ENCODE measurements around the gene LRMDA. TPM values are rescaled to one million over a fixed set of nuclear protein-coding genes. Genes with fewer than 3 reads are reported as not detected.

LRMDA gene
- total and polyA plus RNA-seq, 2 donors (not counting 3 experiments of a cell fraction or from before 2014, with no cell fraction given): 9.7 to 18.0 TPM

GRCh38 chr10:75582102-75582501 lies 150.7 kb downstream of the LRMDA start:
- dilution Hi-C loops (cut with MboI; ENCODE audit: extremely low pct_ligation_motif_present, low sequenced_read_pairs): no loop called here
- Histone ChIP-seq H3K9ac (replicated peaks; ENCODE audit: extremely low read depth, insufficient read depth, low read length) (no peak overlapping the region), H3K9me1 (replicated peaks; ENCODE audit: control insufficient read depth, extremely low read depth, insufficient read depth, low read length) (no peaks in the 10 kb centered on the region)

More at GRCh38 chr10:75582102-75582501, 150.7 kb downstream of the LRMDA start:
- no peak for TF ChIP-seq GATA2 (IDR thresholded peaks at IDR 0.05; ENCODE audit: insufficient read depth, insufficient read length, low read depth, low read length)
- no peak for TF ChIP-seq FOS (IDR thresholded peaks at IDR 0.05; ENCODE audit: borderline replicate concordance, insufficient read depth, low read length)
- no peak for TF ChIP-seq JUN (IDR thresholded peaks at IDR 0.05; ENCODE audit: borderline replicate concordance, insufficient read depth, insufficient read length, low read depth)
- no peak for TF ChIP-seq EZH2 (IDR thresholded peaks at IDR 0.05; ENCODE audit: borderline replicate concordance, low read depth, low read length, severe bottlenecking)
- no peak for TF ChIP-seq POLR2AphosphoS5 (IDR thresholded peaks at IDR 0.05; ENCODE audit: insufficient read depth, low read depth, low read length)
- TF ChIP-seq CTCF (IDR thresholded peaks at IDR 0.05; ENCODE audit: extremely low read depth in 1 of 2, insufficient read depth in 1 of 2, low read depth in 1 of 2, low read length in 2 of 2): no peak
- no peak for TF ChIP-seq POLR2A (IDR thresholded peaks at IDR 0.05; ENCODE audit: low read depth, low read length)
- no peak for TF ChIP-seq MAX (IDR thresholded peaks at IDR 0.05; ENCODE audit: insufficient read depth, insufficient read length)
- no peak for TF ChIP-seq MYC (IDR thresholded peaks at IDR 0.05; ENCODE audit: low read depth, low read length)
- no peaks in the 10 kb centered on the region for H3K79me2 ChIP-seq (ENCODE audit: control insufficient read depth, insufficient read depth, low read length)
- H3K4me1 ChIP-seq (ENCODE audit: control insufficient read depth, extremely low read depth, insufficient read depth, low read length): no peaks in the 10 kb centered on the region
- CTCF ChIA-PET: no interaction called here
- no peaks in the 10 kb centered on the region for H3K9me3 ChIP-seq (replicated peaks; ENCODE audit: control insufficient read depth, insufficient read depth, low read length)
- no peaks in the 10 kb centered on the region for H3K27me3 ChIP-seq (ENCODE audit: control insufficient read depth in 2 of 2, insufficient read depth in 2 of 2, low read length in 2 of 2)
- no peak overlapping the region for H3K4me3 ChIP-seq (replicated peaks in 1 of 3; ENCODE audit: insufficient read depth in 1 of 3, low read depth in 1 of 3, low read length in 3 of 3)
- H4K20me1 ChIP-seq (replicated peaks; ENCODE audit: control insufficient read depth, extremely low read depth, insufficient read depth, low read length): no peaks in the 10 kb centered on the region
- intact Hi-C loops (cut with micrococcal nuclease): no loop called here
- H3K36me3 ChIP-seq (ENCODE audit: control insufficient read depth in 2 of 2, extremely low read depth in 1 of 2, insufficient read depth in 2 of 2, low read length in 2 of 2): no peaks in the 10 kb centered on the region
- POLR2A ChIA-PET: no interaction called here
- H3K4me2 ChIP-seq (ENCODE audit: insufficient read depth, low read length): no peak overlapping the region
- DNase-seq (ENCODE audit: low read depth, low spot score) (no peak), FAIRE-seq (no peak)
- BruUV-seq (replicated peaks): no TSS peak
- no peak overlapping the region for H2AFZ ChIP-seq (ENCODE audit: low read depth, low read length)
- H3K27ac ChIP-seq (ENCODE audit: insufficient read depth, low read depth, low read length): no peak overlapping the region
